Lower lobe of right lung (tissue), 2 donors: ENCODE results near the gene RAPGEF5. TPM values are rescaled to one million over a fixed set of nuclear protein-coding genes. Genes with fewer than 3 reads are reported as not detected.

Experiments used
- ATAC-seq, 2 donors: fragments of 200-7000 bp; cut with Tn5 transposase; one replicate each; pipeline ENCODE4 v1.9.1; 2020 to 2022; ENCODE audit warnings: mild to moderate bottlenecking in 2 of 2, moderate library complexity in 2 of 2
- DNase-seq: peaks from one replicate; pipeline ENCODE4 v3.0.0-alpha.2; 2020
- H3K27ac ChIP-seq: fragments of 200-600 bp; one replicate; pipeline ENCODE4 v1.8.0; 2022
- H3K27me3 ChIP-seq: fragments of 200-600 bp; one replicate; pipeline ENCODE4 v1.8.0; 2022; ENCODE audit warnings: low read depth
- H3K36me3 ChIP-seq: fragments of 200-600 bp; one replicate; pipeline ENCODE4 v1.8.0; 2022; ENCODE audit warnings: mild to moderate bottlenecking
- H3K4me1 ChIP-seq: fragments of 200-600 bp; one replicate; pipeline ENCODE4 v1.8.0; 2022
- H3K4me3 ChIP-seq: fragments of 200-600 bp; one replicate; pipeline ENCODE4 v1.8.0; 2022; ENCODE audit warnings: mild to moderate bottlenecking
- H3K9me3 ChIP-seq: fragments of 200-600 bp; one replicate; pipeline ENCODE4 v1.8.0; 2022
- CTCF ChIP-seq: fragments of 200-600 bp; IDR thresholded peaks from one replicate; pipeline ENCODE4 v1.8.0; 2022; ENCODE audit warnings: antibody characterized with exemption, mild to moderate bottlenecking
- intact Hi-C: fragments of 100-400 bp; cut with DNase I; formaldehyde crosslinking; loops from one replicate; pipeline ENCODE4 v1.11.0; 2022
- total RNA-seq: library from RNA; stranded (reverse); fragmentation: NEBNext Ultra II Directional; extraction: Animal tissue kit (Norgen Biotek cat#: 25700); gene quantifications from one replicate; pipeline ENCODE4 v1.2.1, GENCODE V29; 2021
- donor health status: DM: no; HTN: yes; CAD: no; lungs with severe emphysema.

The RAPGEF5 gene
- total RNA-seq, 1 donor from 2014 or later: 85.1 TPM

GRCh38 chr7:22378199-22378980, 21.4 kb upstream of the RAPGEF5 start:
- DNase-seq (no peak), ATAC-seq (no peak)
- Histone ChIP-seq H3K9me3 (no peaks in the 10 kb centered on the region), H3K4me1 (no peaks in the 10 kb centered on the region), H3K27ac (peak overlapping the region; percentile 46), H3K27me3 (no peaks in the 10 kb centered on the region), H3K36me3 (no peaks in the 10 kb centered on the region), H3K4me3 (no peak overlapping the region)
- intact Hi-C loops: no loop called here
- no peak for TF ChIP-seq CTCF

DNA sequence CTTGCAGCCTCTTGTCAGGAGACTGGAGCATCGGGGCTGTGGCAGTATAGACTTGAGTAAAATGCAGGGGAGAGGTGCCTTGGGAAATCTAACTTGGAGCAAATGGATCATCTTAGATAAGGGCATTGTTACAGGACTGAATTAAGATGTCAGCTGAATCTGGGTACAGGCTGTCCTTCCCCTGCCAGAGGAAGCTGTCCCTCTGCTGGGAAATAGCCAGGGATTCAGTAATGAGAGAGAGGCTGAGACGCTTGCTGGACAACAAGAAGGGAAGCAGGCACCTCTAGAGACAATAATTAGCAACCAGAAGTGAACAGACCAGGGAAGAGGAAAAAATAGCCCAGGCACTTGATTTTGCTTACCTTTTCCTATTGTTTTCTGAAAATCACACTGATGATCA, 20.7 kb upstream of the RAPGEF5 start:
- H3K36me3 ChIP-seq: no peaks in the 10 kb centered on the region
- ATAC-seq (peak in 1 of 2 donors; percentile 29), DNase-seq (no peak)
- H3K9me3 ChIP-seq: no peaks in the 10 kb centered on the region
- no peaks in the 10 kb centered on the region for H3K27me3 ChIP-seq
- TF ChIP-seq CTCF: no peak
- H3K27ac ChIP-seq: peak overlapping the region; percentile 46
- no peak overlapping the region for H3K4me3 ChIP-seq
- intact Hi-C loops: no loop called here
- no peaks in the 10 kb centered on the region for H3K4me1 ChIP-seq

DNA sequence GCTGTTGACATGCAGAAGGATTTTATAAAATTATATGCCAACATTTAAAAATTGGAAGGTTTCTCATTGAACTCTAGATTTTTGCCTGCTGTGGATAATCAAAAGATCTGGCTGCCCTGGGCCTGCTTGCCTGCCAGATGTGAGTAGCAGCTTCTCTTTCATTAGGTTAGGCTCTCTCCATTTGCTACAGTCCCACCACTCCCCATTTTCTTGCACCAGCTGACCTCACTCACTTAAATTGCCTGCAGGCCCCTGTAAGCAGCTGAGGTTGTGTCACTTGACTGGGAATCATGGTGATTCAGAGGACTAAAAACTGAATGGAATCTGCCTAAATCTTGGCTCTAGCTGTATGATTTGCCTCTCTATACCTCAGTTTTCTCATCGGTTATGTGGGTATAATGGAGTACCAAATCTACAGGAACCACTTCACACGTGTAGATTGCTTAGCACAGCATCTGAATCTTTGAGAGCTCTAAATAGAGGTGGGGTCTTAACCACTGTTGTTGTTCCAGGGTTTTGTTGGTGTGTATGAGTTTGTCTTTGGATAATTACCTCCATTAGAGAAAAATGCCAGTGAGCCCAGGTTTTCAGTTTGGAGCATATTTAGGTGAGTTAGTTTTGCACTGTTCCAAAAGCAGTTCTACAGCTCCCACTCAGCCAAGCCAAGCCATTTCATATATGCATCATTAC, 18.6 kb upstream of the RAPGEF5 start:
- Histone ChIP-seq H3K9me3 (no peaks in the 10 kb centered on the region), H3K27me3 (no peaks in the 10 kb centered on the region), H3K4me1 (no peaks in the 10 kb centered on the region), H3K4me3 (no peak overlapping the region), H3K36me3 (no peaks in the 10 kb centered on the region), H3K27ac (no peak overlapping the region)
- DNase-seq (no peak), ATAC-seq (no peak)
- TF ChIP-seq CTCF: no peak
- intact Hi-C loops: no loop called here

DNA sequence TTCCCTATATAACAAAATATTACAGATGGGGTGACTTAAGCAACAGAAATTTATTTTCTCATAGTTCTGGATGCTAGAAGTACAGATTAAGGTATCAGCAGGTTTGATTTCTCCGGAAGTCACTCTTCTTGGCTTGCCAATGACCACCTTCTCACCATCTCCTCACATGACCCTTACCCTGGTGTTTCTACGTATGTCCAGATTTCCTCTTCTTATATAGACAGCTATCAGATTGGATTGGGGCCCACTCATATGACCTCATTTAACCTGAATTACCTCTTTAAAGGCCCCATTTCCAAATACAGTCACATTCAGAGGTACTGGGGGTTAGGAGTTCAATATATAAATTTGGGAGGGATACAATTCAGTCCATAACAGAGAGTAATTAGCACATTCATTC, 17.0 kb upstream of the RAPGEF5 start:
- Histone ChIP-seq H3K36me3 (no peaks in the 10 kb centered on the region), H3K27ac (no peak overlapping the region), H3K27me3 (no peaks in the 10 kb centered on the region), H3K4me3 (no peak overlapping the region), H3K9me3 (no peaks in the 10 kb centered on the region), H3K4me1 (no peaks in the 10 kb centered on the region)
- DNase-seq: no peak
- no peak for ATAC-seq
- no peak for TF ChIP-seq CTCF
- intact Hi-C loops: no loop called here

DNA sequence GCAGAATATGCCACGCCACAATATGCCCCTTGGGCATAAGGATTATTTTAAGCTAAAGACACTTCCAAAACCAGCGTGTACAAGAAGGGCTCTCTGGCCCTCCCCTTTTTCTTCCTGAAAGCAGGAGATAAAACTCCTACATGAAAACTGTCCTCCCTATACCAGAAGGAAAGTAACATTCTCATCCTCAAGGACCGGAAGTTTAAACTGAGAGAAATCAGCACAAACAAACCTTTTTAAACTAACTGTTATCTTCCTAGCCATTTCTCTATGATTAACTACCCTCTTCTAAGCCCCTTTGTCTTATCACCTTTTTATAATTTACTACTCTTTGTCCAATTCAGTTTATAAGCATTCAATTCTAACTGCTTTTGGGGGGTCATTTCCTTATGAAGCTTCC, 16.4 kb upstream of the RAPGEF5 start:
- Histone ChIP-seq H3K4me3 (no peak overlapping the region), H3K27me3 (no peaks in the 10 kb centered on the region), H3K36me3 (no peaks in the 10 kb centered on the region), H3K9me3 (no peaks in the 10 kb centered on the region), H3K4me1 (no peaks in the 10 kb centered on the region), H3K27ac (no peak overlapping the region)
- TF ChIP-seq CTCF: no peak
- intact Hi-C loops: no loop called here
- DNase-seq (no peak), ATAC-seq (no peak)
